GM12878 (cell line): Measurements from ENCODE around the gene LTB. TPM values are rescaled to one million over a fixed set of nuclear protein-coding genes. Genes with fewer than 3 reads are reported as not detected.
A peak's percentile ranks its signal among the peaks of the same experiment; 100 is the strongest.

Experiments
- ATF3 ChIP-seq: IDR thresholded peaks from 2 replicates; pipeline ENCODE4 v1.6.1; 2011; ENCODE audit warnings: low read depth, mild to moderate bottlenecking, low read length, moderate library complexity, borderline replicate concordance; ENCODE audit errors: extremely low read depth
- ATF7 ChIP-seq: fragments of 450-650 bp; IDR thresholded peaks from 2 replicates; pipeline ENCODE4 v1.6.1; 2016; ENCODE audit warnings: low read depth, mild to moderate bottlenecking
- BHLHE40 ChIP-seq, 2 experiments: fragments of 450-650 bp in 1 of 2; IDR thresholded peaks; 2 replicates each; pipeline ENCODE4 v1.6.1; 2011 to 2017; ENCODE audit warnings: low read depth in 2 of 2, borderline replicate concordance in 1 of 2, improper control_type of control experiment in 1 of 2, low read length in 1 of 2, mild to moderate bottlenecking in 1 of 2
- CBX5 ChIP-seq: sonication (generic); IDR thresholded peaks from 2 replicates; pipeline ENCODE4 v1.6.1; 2016; ENCODE audit warnings: low read depth, moderate library complexity, mild to moderate bottlenecking, inconsistent platforms
- CREM ChIP-seq: IDR thresholded peaks from 2 replicates; pipeline ENCODE4 v1.6.1; 2014; ENCODE audit warnings: antibody characterized with exemption, low read depth
- DPF2 ChIP-seq: fragments of 450-650 bp; IDR thresholded peaks from 2 replicates; pipeline ENCODE4 v1.6.1; 2017; ENCODE audit warnings: mild to moderate bottlenecking
- HDGF ChIP-seq: fragments of 450-650 bp; IDR thresholded peaks from 2 replicates; pipeline ENCODE4 v1.6.1; 2016; ENCODE audit warnings: antibody characterized with exemption
- IKZF2 ChIP-seq, 2 experiments: fragments of 450-650 bp; IDR thresholded peaks; 2 replicates each; pipeline ENCODE4 v1.6.1; 2017; ENCODE audit warnings: mild to moderate bottlenecking in 2 of 2, moderate library complexity in 2 of 2
- IRF4 ChIP-seq: IDR thresholded peaks from 2 replicates; pipeline ENCODE4 v1.6.1; 2011; ENCODE audit warnings: low read depth, low read length
- NFYA ChIP-seq: IDR thresholded peaks from 2 replicates; pipeline ENCODE4 v1.6.1; 2011; ENCODE audit warnings: low read depth, mild to moderate bottlenecking, low read length, improper control_type of control experiment, borderline replicate concordance
- NR2F1 ChIP-seq: fragments of 450-650 bp; conservative IDR thresholded peaks from 2 replicates; pipeline ENCODE4 v1.6.1; 2017; ENCODE audit warnings: mild to moderate bottlenecking
- NRF1 ChIP-seq: conservative IDR thresholded peaks from 2 replicates; pipeline ENCODE4 v1.6.1; 2011; ENCODE audit warnings: mild to moderate bottlenecking, low read depth, low read length, improper control_type of control experiment
- PKNOX1 ChIP-seq: fragments of 450-650 bp; IDR thresholded peaks from 2 replicates; pipeline ENCODE4 v1.6.1; 2016; ENCODE audit warnings: mild to moderate bottlenecking
- POU2F2 ChIP-seq: IDR thresholded peaks from 3 replicates; pipeline ENCODE4 v1.6.1; 2011; ENCODE audit warnings: low read depth, mild to moderate bottlenecking, low read length, borderline replicate concordance
- PRDM15 ChIP-seq: fragments of 450-650 bp; formaldehyde crosslinking; IDR thresholded peaks from 2 replicates; pipeline ENCODE4 v1.4.0; 2020; ENCODE audit warnings: mild to moderate bottlenecking, moderate library complexity
- SIX5 ChIP-seq: IDR thresholded peaks from 2 replicates; pipeline ENCODE4 v1.6.1; 2011; ENCODE audit warnings: mild to moderate bottlenecking, low read depth, low read length, moderate library complexity; ENCODE audit not compliant: severe bottlenecking
- SPI1 ChIP-seq: IDR thresholded peaks from 2 replicates; pipeline ENCODE4 v1.6.1; 2011; ENCODE audit warnings: low read depth, mild to moderate bottlenecking, low read length, moderate library complexity, borderline replicate concordance; ENCODE audit not compliant: insufficient read depth
- TCF12 ChIP-seq: IDR thresholded peaks from 2 replicates; pipeline ENCODE4 v1.6.1; 2011; ENCODE audit warnings: low read depth, mild to moderate bottlenecking, low read length
- ZZZ3 ChIP-seq: IDR thresholded peaks from 2 replicates; pipeline ENCODE4 v1.6.1; 2011; ENCODE audit warnings: low read depth; ENCODE audit not compliant: control insufficient read depth, insufficient read length
- polyA plus RNA-seq, 11 experiments: library from polyadenylated mRNA; depleted of rRNA in 4 of 11; unstranded in 6 of 11; stranded (reverse) in 5 of 11; fragments of >200 nt; fragmentation: Nextera tagmentation in 4 of 11; fragmentation: Illumina TruSeq in 1 of 11; extraction: Ambion mirVana in 4 of 11; extraction: Trizol in 1 of 11; gene quantifications; 1 replicate in 1 of 11; 2 replicates in 10 of 11; pipeline versions ENCODE4 v1.2.1 to v1.2.3, GENCODE V29; 2011 to 2016; ENCODE audit warnings: inconsistent platforms in 2 of 11, missing spikeins in 2 of 11, low read depth in 1 of 11
- total RNA-seq, 4 experiments: library from RNA; depleted of rRNA in 3 of 4; stranded (reverse); fragments of >200 nt in 3 of 4; fragmentation: Illumina TruSeq in 1 of 4; extraction: Trizol in 1 of 4; gene quantifications; 2 replicates each; pipeline versions ENCODE4 v1.2.1 to v1.2.3, GENCODE V29; 2013 to 2021
- TF ChIP-seq, protein P1 (sequence below): fragments of 450-650 bp; IDR thresholded peaks from 2 replicates; pipeline ENCODE4 v1.6.1; 2016; ENCODE audit warnings: mild to moderate bottlenecking, moderate library complexity, borderline replicate concordance
- TF ChIP-seq, protein P2 (sequence below): fragments of 450-650 bp; IDR thresholded peaks from 2 replicates; pipeline ENCODE4 v1.6.1; 2016; ENCODE audit warnings: mild to moderate bottlenecking

LTB gene
- total and polyA plus RNA-seq, 10 of the 15 experiments (the other 5 are each of a cell fraction or from before 2014, with no cell fraction given), result 0.71 to 74.3 (median 20.0) TPM

- TF ChIP-seq SIX5 (no peak), NRF1 (no peak), ZZZ3 (no peak), ATF7 (peak; percentile 75), PRDM15 (CRISPR knock-in tag) (no peak), CREM (peak; percentile 77), PKNOX1 (peak; percentile 68), ATF3 (no peak), TCF12 (no peak), BHLHE40 (IDR thresholded peaks at IDR 0.05; ENCODE audit: borderline replicate concordance in 1 of 2, low read depth in 2 of 2, low read length in 1 of 2) (peak; percentile 99 to 100), HDGF (peak; percentile 93; the same call in 1 of the 2 replicates), DPF2 (peak; percentile 85), IRF4 (peak; percentile 83), POU2F2 (peak; percentile 75; the same call in 2 of the 3 replicates), NFYA (no peak), SPI1 (peak; percentile 61; the same call in 1 of the 2 replicates), CBX5 (no peak), NR2F1 (peak; percentile 81), IKZF2 (IDR thresholded peaks at IDR 0.05) (peak; percentile 97)
- TF ChIP-seq, protein P1, sequence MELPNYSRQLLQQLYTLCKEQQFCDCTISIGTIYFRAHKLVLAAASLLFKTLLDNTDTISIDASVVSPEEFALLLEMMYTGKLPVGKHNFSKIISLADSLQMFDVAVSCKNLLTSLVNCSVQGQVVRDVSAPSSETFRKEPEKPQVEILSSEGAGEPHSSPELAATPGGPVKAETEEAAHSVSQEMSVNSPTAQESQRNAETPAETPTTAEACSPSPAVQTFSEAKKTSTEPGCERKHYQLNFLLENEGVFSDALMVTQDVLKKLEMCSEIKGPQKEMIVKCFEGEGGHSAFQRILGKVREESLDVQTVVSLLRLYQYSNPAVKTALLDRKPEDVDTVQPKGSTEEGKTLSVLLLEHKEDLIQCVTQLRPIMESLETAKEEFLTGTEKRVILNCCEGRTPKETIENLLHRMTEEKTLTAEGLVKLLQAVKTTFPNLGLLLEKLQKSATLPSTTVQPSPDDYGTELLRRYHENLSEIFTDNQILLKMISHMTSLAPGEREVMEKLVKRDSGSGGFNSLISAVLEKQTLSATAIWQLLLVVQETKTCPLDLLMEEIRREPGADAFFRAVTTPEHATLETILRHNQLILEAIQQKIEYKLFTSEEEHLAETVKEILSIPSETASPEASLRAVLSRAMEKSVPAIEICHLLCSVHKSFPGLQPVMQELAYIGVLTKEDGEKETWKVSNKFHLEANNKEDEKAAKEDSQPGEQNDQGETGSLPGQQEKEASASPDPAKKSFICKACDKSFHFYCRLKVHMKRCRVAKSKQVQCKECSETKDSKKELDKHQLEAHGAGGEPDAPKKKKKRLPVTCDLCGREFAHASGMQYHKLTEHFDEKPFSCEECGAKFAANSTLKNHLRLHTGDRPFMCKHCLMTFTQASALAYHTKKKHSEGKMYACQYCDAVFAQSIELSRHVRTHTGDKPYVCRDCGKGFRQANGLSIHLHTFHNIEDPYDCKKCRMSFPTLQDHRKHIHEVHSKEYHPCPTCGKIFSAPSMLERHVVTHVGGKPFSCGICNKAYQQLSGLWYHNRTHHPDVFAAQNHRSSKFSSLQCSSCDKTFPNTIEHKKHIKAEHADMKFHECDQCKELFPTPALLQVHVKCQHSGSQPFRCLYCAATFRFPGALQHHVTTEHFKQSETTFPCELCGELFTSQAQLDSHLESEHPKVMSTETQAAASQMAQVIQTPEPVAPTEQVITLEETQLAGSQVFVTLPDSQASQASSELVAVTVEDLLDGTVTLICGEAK, result no peak
- TF ChIP-seq, protein P2, sequence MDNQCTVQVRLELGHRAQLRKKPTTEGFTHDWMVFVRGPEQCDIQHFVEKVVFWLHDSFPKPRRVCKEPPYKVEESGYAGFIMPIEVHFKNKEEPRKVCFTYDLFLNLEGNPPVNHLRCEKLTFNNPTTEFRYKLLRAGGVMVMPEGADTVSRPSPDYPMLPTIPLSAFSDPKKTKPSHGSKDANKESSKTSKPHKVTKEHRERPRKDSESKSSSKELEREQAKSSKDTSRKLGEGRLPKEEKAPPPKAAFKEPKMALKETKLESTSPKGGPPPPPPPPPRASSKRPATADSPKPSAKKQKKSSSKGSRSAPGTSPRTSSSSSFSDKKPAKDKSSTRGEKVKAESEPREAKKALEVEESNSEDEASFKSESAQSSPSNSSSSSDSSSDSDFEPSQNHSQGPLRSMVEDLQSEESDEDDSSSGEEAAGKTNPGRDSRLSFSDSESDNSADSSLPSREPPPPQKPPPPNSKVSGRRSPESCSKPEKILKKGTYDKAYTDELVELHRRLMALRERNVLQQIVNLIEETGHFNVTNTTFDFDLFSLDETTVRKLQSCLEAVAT, result 0 out of 2 replicates have a peak, but pooled peaks have one; percentile 61
Observed at GRCh38 chr6:31568537-31568961, 13.7 kb downstream of the LTB start (continued).
